Loucy (cell line): ENCODE data around the gene LYRM9.

ENCODE experiments used
- EZH2phosphoT487 ChIP-seq: fragments of 200-600 bp; IDR thresholded peaks from 2 replicates; pipeline ENCODE4 v1.6.1; 2018; ENCODE audit warnings: antibody characterized with exemption, mild to moderate bottlenecking, moderate library complexity, borderline replicate concordance
- TF ChIP-seq, protein P1 (sequence below): fragments of 200-600 bp; sonication (generic); conservative IDR thresholded peaks from 2 replicates; pipeline ENCODE4 v1.5.1; 2014; ENCODE audit warnings: mild to moderate bottlenecking, antibody characterized with exemption, low read length

DNA sequence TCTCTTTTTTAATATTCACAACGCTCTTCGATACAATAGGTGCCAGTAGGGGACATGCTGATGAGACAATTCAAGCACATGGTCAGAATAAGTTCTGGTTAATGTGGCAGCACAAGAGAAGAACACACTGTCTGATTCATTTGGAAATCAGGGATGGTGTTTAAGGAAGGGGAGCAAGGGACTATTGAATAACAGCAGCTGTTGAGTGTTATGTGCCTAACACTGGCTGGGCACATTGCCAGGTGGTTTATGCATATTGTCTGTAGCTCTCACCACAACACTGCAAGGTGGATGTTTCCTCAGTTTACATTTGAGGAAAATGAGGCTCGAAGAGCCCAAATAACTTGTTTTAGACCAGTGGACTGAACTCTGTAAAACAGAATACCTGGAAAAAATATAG, 44.2 kb downstream of the LYRM9 start:
- TF ChIP-seq, protein P1, sequence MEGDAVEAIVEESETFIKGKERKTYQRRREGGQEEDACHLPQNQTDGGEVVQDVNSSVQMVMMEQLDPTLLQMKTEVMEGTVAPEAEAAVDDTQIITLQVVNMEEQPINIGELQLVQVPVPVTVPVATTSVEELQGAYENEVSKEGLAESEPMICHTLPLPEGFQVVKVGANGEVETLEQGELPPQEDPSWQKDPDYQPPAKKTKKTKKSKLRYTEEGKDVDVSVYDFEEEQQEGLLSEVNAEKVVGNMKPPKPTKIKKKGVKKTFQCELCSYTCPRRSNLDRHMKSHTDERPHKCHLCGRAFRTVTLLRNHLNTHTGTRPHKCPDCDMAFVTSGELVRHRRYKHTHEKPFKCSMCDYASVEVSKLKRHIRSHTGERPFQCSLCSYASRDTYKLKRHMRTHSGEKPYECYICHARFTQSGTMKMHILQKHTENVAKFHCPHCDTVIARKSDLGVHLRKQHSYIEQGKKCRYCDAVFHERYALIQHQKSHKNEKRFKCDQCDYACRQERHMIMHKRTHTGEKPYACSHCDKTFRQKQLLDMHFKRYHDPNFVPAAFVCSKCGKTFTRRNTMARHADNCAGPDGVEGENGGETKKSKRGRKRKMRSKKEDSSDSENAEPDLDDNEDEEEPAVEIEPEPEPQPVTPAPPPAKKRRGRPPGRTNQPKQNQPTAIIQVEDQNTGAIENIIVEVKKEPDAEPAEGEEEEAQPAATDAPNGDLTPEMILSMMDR: no peak
- TF ChIP-seq EZH2phosphoT487: no peak
